Activated CD8-positive, alpha-beta memory T cell treated with anti-CD3 and anti-CD28 coated beads for 48 hours (primary cell): ENCODE data around the gene THPO.
"Not testable (repeated sequence)": the region's sequence is repeated elsewhere in the genome, so short reads cannot be mapped to it uniquely, and the experiment has no call there.

Experiments used
- DNase-seq, 3 experiments: peaks; one replicate each; pipeline ENCODE4 v3.0.0-alpha.2; 2020; ENCODE audit warnings: low read depth in 2 of 3, low spot score in 2 of 3

Gene THPO

DNA sequence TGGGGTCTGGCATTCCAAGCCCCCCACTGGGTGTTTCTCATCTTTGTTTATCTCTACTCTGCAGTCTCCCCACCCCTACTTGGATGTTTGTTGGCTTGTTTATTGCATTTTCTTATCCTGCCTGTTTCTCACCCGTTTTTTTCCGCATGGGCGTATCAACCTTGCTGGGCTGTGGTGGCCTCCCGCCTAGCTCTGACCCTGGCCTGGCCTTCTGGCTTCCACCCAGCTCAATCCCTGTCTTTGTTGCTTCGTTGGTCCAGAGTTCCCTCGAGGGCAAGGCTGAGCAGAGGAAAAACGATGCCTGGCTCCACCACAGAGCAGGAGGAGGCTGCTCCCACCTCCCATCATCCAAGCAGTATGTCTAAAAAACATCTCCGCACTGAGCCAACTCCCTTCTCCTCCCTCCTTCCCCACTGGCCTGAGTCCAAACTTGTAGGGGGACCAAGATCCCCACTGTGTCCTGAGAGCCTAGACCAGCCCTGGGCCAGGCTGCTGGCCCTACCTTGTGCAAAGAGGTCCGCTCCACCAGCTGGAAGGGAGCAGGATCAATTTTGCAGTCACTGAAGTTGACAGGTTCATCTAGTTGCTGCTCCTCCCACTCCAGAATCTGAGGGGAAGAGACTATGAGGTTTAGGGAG, 26.4 kb downstream of the THPO start:
- DNase-seq: no peak

DNA sequence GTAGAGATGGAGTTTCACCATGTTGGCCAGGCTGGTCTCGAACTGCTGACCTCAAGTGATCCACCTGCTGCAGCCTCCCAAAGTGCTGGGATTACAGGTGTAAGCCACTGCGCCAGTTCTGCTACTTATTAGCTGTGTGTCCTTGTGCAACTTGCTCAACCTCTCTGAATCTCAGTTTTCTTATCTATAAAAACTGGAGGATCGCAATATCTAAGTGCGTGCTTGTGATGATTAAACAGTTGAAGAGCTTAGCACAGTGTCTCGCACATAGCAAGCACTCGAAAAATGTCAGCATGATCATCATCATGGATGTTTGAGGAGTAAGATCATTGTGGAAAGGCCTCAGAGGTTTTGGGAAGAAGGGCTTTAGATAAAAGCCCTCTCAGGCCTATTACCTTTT, 27.4 kb downstream of the THPO start:
- no peak for DNase-seq

- DNase-seq: no peak
Measured at GRCh38 chr3:184349563-184350470, 28.2 kb downstream of the THPO start.

DNA sequence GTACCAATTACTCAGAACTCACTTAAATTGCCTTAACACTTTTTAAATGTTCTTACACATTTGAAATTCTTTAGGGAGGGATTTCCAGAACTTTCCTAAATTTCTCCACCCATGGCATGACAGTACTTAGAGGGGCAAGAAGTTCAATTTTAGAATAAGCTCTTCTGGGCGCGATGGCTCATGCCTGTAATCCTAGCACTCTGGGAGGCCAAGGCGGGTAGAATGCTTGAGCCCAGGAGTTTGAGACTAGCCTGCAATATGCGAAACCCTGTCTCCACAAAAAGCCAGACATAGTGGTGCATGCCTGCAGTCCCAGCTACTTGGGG, 30.0 kb downstream of the THPO start:
- no peak for DNase-seq

DNA sequence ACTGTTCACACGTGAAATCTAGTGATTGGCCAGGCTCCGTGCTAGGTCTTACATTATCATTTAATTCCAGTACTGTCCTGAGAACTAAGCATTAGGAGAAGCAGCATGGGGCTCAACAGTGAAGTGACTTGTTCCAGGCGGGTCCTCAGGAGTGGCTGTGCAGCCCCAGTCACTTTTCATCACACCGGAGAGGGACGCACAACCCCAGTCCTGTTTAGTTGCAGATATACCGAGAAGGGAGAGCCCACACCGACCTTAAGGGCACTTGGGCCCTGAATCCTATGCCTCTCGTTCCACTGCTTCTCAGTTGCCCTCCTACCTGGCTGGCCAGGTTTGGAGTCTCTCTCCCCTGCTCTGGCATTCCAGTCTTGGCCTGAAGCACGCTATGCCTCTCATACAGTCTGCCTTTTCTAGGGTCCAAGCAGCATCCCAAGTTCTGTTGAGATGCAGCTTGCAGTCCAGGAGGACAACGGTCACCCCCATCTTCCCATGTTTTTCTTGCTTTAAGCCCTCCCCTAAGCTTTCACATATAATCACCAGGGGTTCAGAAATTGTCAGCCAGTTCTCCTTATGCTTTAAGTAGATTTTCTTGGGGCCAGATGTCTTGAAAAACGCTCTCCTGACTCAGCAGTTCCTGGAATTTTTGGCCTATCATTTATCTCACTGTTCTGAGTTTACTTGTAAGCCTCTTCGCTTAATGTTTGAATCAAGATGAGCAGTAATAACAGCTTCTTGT, 30.5 kb downstream of the THPO start:
- DNase-seq: no peak

DNA sequence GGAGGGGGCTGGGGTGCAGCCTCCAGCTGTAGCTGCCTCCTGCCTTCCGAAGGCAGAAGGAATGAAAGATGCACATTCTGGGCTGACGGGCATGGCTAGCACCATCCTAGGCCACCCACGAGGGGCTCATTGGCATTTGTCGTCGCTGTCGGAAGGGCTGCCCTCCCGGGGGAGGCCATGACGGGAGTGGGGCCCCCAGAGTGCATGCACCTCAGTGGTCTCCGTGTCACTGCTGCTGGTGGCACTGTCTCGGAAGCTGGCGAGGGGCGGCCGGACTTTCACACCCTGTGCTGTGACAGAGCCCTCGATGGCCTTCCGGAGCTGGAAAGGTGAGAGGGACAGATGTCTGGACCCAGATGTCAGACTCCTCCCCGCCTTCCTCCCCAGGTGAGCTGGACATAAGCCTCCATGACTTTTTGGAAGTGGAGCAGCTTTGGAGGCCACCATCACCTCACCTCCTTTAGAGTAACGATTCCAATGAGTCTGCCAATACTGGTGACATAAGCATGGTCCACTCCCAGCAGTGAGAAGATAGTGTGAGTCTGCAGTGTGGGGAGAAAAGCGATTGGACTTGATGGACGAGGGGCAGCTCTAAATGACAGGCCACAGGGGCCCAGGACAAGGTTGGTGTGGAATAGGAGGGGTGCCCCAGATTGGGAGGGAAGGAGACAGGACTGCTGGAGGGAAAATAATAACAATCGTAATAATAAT, 31.4 kb downstream of the THPO start:
- no peak for DNase-seq

GRCh38 chr3:184345317-184346144, 32.5 kb downstream of the THPO start:
- DNase-seq: no peak

DNA sequence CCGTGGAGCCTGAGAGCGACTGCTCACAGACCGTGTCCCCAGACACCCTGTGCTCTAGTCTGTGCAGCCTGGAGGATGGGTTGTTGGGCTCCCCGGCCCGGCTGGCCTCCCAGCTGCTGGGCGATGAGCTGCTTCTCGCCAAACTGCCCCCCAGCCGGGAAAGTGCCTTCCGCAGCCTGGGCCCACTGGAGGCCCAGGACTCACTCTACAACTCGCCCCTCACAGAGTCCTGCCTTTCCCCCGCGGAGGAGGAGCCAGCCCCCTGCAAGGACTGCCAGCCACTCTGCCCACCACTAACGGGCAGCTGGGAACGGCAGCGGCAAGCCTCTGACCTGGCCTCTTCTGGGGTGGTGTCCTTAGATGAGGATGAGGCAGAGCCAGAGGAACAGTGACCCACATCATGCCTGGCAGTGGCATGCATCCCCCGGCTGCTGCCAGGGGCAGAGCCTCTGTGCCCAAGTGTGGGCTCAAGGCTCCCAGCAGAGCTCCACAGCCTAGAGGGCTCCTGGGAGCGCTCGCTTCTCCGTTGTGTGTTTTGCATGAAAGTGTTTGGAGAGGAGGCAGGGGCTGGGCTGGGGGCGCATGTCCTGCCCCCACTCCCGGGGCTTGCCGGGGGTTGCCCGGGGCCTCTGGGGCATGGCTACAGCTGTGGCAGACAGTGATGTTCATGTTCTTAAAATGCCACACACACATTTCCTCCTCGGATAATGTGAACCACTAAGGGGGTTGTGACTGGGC, 33.3 kb downstream of the THPO start:
- no peak for DNase-seq

DNA sequence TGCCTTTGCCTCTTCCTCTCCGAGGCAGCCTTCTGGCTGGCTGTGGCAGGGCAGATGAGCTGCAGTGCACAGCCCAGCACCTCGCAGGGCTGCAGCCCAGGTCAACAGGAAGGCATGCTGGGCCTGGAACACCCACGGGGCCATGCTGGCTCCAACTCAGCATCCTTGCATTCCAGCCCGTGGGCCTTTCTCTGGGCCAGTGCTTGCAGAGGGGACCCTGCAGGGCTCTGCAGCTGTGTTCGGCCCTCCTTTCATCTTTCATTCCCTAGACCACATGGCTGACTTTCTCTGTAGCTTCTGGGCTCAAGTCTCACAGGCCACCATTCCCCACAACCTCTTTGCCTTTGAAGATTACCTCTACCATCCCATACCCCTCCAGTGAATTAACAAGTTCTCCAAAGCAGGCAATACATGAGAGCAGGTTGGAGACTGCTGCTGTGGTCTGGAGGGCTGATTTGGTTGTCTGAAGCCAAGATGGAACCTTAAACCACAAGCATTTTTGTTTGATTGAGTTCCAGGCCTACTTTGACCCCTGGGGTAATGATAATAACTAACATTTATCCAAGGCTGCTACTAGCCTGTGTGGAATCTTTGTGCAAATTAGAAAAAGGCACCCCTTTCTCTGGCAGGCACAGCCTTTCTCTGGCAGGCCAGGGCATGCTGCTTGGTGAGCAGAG, 34.7 kb downstream of the THPO start:
- DNase-seq: no peak

DNA sequence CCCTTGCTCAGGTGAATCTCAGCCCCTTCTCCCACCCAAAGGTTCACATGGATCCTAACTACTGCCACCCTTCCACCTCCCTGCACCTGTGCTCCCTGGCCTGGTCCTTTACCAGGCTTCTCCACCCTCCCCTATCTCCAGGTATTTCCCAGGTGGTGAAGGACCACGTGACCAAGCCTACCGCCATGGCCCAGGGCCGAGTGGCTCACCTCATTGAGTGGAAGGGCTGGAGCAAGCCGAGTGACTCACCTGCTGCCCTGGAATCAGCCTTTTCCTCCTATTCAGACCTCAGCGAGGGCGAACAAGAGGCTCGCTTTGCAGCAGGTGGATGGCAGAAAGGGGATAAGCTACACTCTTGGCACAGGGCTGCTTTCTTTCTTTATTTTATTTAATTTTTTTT, 36.1 kb downstream of the THPO start:
- DNase-seq: no peak

GRCh38 chr3:184339451-184340135, 38.4 kb downstream of the THPO start:
- DNase-seq: not testable (repeated sequence)

DNA sequence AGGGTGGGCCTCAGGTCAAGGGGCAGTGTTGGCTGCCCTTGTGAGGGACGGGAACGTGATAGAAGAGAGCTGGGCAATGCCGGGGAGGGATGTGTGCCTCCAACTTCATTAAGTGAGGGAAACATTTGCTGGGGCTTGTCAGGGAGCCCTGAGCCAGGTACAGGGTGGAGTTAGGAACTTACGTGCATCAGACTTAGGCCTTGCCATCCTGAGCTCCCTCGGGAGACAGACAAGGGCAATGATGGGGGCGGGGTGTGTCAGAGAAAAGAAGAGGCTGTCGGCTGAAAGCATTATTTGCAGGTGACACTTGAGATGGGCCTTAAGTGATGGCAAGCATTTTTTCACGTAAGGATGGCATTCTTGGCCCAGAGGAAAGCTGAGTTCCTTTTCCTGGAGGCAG, 39.0 kb downstream of the THPO start:
- DNase-seq: no peak

- DNase-seq: no peak
Measured at GRCh38 chr3:184338511-184338945, 39.5 kb downstream of the THPO start.

GRCh38 chr3:184337981-184338380, 40.0 kb downstream of the THPO start:
- no peak for DNase-seq

DNA sequence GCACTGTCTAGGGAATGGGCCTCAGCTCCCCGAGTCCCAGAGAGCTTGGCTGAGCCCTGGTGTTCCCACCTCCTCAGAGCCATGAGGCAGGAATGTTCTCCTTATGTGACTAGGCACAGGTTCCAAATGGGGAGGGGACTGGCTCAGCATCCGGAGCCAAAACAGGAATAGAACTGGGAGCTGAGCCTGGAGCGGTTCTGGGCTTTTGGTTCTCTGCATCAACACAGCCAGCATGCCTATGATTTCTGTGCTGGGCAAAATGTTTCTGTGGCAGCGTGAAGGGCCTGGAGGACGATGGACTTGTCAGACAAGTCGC, 40.6 kb downstream of the THPO start, which contains the start of gene FAM131A:
TSS of gene FAM131A (plus strand) at position 202 of the 316 bp plus-strand sequence. CDS start at position 233, 31 bp downstream.
- no peak for DNase-seq

DNA sequence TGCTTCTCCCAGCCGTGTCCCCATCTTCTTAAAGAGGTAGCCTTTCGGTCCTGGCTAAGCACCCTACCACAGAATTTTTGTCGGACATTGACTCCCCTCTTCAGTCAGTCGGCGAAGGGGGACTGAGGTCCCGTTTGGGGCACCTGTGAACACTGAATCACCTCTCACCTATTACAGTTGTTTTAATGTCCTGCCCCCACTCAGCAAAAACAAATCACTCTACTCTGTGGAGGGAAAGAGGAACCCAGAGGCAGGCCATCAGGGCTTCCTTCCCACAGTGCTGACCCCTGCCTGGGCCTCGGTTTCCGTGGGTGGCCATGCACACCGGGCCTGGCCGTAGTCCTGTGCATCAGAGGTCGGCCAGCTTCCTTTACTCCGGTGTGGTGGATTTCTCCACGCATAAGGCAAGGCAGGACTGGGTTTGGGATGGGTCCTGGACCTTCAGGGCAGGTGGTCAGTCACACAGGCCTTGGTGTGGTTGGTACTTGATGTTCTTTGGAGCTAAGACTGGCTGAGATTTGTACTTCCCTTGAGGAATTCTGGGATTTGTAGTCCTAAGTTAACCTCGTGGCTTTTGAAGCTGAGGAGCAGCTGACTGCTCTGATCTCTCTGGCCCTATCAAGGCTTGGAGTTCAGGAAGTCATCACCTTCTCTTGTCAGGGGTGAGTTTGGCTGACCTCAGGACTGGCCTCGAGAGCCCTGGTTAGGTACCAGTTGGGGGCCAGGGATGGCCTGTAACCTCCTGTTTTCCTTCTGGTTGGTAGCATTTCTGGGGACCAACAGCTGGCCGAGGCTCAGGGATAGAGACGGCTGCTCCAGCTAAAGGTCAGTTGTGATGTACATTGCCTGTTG, 41.2 kb downstream of the THPO start:
- no peak for DNase-seq

DNA sequence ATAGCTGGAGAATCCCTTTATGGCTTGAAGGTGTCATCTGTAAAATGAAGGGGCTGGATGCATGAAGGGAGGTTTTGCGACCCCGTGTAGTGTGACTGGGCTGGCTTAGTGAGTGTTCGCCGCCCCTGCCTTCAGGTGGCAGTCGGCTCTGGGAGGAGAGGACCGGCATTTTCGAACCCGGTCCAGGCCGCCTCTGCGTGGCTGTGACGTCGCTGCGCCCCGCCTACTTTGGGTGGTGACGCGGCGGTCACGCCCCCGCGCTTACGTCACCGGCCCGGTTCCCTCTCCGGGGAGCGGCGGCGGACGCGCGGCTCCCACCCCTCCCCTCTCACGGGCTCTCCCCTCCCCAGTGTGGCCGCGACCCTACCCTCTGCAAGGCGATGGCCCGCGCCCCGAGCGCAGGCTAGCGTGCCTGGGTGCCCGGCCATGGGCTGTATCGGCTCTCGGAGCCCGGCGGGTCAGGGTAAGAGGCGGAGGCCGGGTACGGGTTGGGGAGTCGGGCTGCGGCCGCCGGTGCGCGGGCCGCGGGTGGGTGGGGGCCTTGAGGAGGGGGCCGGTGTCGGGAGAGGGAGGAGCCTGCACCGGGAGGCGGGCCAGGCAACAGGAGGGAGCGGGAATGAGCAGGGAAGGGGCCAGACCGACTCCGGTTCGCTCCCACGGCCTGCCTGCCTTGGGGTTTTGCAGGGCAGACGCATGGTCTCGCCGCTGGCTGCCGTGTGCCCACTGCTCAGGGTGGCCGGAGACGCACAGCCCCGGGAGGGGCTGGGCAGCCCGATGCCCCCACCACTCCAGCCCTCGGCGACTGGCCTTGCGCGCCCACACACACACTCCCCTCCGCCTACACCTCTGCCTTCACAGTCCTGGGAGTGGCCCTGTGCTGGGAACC, 42.1 kb downstream of the THPO start:
- DNase-seq: peak; percentile 75 to 91 (median 87)
